ENCODE data around the gene NANP. TPM values are rescaled to one million over a fixed set of nuclear protein-coding genes. Genes with fewer than 3 reads are reported as not detected.

Gene NANP
- total and polyA plus RNA-seq, 2 of the 13 experiments (the other 11 are each of a cell fraction or from before 2014, with no cell fraction given) = 8.9 to 21.5 TPM

DNA sequence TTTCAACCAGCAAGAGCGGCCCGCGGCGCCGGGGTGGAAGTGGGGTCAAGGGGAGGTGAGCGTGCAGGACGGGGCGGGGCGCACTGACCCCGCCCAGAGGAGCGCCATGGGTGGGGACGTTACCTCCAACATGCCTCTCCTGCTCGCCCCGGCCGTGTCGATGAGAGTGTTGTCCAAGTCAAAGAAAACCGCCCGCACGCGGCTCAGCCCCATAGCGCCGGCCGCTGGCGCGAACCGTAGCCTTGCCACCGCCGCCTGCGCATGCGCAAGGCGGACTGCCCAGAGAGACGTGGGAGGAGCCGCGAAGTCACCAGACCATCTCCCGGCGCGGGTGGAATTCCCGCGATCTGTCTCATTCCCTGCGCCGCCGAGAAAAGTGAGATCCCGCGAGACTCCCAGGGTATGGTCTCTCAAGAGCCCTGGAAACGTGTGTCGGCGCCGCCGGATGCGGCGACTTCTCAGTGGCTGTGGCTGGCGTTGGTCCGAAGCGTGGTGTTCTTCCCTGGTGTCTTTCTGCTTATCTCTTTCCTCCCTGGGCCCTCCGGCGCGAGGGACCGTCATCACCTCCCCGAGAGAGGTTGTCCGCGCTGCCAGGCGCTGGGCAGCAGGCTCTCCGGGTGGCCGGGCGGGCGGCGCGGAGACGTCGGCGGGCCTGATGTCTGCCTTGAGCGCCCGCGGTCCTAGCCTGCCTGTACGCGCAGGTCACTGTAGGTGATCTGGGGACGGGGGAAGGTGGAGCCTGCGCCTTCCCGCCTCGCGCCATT is at the start of gene NANP (continued):
- TF ChIP-seq, protein P1, sequence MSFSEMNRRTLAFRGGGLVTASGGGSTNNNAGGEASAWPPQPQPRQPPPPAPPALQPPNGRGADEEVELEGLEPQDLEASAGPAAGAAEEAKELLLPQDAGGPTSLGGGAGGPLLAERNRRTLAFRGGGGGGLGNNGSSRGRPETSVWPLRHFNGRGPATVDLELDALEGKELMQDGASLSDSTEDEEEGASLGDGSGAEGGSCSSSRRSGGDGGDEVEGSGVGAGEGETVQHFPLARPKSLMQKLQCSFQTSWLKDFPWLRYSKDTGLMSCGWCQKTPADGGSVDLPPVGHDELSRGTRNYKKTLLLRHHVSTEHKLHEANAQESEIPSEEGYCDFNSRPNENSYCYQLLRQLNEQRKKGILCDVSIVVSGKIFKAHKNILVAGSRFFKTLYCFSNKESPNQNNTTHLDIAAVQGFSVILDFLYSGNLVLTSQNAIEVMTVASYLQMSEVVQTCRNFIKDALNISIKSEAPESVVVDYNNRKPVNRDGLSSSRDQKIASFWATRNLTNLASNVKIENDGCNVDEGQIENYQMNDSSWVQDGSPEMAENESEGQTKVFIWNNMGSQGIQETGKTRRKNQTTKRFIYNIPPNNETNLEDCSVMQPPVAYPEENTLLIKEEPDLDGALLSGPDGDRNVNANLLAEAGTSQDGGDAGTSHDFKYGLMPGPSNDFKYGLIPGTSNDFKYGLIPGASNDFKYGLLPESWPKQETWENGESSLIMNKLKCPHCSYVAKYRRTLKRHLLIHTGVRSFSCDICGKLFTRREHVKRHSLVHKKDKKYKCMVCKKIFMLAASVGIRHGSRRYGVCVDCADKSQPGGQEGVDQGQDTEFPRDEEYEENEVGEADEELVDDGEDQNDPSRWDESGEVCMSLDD (CRISPR knock-in tag; IDR thresholded peaks at IDR 0.05; ENCODE audit: borderline replicate concordance) = peak; percentile 89; the same call in 1 of the 2 replicates
- TF ChIP-seq, protein P2, sequence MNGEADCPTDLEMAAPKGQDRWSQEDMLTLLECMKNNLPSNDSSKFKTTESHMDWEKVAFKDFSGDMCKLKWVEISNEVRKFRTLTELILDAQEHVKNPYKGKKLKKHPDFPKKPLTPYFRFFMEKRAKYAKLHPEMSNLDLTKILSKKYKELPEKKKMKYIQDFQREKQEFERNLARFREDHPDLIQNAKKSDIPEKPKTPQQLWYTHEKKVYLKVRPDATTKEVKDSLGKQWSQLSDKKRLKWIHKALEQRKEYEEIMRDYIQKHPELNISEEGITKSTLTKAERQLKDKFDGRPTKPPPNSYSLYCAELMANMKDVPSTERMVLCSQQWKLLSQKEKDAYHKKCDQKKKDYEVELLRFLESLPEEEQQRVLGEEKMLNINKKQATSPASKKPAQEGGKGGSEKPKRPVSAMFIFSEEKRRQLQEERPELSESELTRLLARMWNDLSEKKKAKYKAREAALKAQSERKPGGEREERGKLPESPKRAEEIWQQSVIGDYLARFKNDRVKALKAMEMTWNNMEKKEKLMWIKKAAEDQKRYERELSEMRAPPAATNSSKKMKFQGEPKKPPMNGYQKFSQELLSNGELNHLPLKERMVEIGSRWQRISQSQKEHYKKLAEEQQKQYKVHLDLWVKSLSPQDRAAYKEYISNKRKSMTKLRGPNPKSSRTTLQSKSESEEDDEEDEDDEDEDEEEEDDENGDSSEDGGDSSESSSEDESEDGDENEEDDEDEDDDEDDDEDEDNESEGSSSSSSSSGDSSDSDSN (CRISPR knock-in tag; IDR thresholded peaks at IDR 0.05) = peak; percentile 96
- TF ChIP-seq GTF3A (CRISPR knock-in tag; conservative IDR thresholded peaks at IDR 0.05) = no peak
- TF ChIP-seq, protein P3, sequence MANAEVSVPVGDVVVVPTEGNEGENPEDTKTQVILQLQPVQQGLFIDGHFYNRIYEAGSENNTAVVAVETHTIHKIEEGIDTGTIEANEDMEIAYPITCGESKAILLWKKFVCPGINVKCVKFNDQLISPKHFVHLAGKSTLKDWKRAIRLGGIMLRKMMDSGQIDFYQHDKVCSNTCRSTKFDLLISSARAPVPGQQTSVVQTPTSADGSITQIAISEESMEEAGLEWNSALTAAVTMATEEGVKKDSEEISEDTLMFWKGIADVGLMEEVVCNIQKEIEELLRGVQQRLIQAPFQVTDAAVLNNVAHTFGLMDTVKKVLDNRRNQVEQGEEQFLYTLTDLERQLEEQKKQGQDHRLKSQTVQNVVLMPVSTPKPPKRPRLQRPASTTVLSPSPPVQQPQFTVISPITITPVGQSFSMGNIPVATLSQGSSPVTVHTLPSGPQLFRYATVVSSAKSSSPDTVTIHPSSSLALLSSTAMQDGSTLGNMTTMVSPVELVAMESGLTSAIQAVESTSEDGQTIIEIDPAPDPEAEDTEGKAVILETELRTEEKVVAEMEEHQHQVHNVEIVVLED (CRISPR knock-in tag; IDR thresholded peaks at IDR 0.05; ENCODE audit: borderline replicate concordance) = peak; percentile 85
- no peak; the same call in none of the 2 replicates for TF ChIP-seq ZC3H4 (CRISPR knock-in tag; IDR thresholded peaks at IDR 0.05; ENCODE audit: borderline replicate concordance)
- TF ChIP-seq, protein P4, sequence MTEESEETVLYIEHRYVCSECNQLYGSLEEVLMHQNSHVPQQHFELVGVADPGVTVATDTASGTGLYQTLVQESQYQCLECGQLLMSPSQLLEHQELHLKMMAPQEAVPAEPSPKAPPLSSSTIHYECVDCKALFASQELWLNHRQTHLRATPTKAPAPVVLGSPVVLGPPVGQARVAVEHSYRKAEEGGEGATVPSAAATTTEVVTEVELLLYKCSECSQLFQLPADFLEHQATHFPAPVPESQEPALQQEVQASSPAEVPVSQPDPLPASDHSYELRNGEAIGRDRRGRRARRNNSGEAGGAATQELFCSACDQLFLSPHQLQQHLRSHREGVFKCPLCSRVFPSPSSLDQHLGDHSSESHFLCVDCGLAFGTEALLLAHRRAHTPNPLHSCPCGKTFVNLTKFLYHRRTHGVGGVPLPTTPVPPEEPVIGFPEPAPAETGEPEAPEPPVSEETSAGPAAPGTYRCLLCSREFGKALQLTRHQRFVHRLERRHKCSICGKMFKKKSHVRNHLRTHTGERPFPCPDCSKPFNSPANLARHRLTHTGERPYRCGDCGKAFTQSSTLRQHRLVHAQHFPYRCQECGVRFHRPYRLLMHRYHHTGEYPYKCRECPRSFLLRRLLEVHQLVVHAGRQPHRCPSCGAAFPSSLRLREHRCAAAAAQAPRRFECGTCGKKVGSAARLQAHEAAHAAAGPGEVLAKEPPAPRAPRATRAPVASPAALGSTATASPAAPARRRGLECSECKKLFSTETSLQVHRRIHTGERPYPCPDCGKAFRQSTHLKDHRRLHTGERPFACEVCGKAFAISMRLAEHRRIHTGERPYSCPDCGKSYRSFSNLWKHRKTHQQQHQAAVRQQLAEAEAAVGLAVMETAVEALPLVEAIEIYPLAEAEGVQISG (CRISPR knock-in tag; IDR thresholded peaks at IDR 0.05) = peak; percentile 91
- TF ChIP-seq CENPT (CRISPR knock-in tag; IDR thresholded peaks at IDR 0.05; ENCODE audit: low read depth) = peak; percentile 86
- no peak for TF ChIP-seq ZFP62 (CRISPR knock-in tag; IDR thresholded peaks at IDR 0.05)
- TF ChIP-seq ZNF292 (CRISPR knock-in tag; IDR thresholded peaks at IDR 0.05; ENCODE audit: borderline replicate concordance, low read depth) = peak; percentile 49
- TF ChIP-seq KLF6 (CRISPR knock-in tag; IDR thresholded peaks at IDR 0.05) = peak; percentile 97

All from HepG2 (cell line).